Vagina (tissue), 2 donors: Measurements from ENCODE around the gene DHRS7C. TPM values are rescaled to one million over a fixed set of nuclear protein-coding genes. Genes with fewer than 3 reads are reported as not detected.

ENCODE experiments used
- DNase-seq, 2 donors: peaks; one replicate each; pipeline ENCODE4 v3.0.0-alpha.2; 2017; ENCODE audit errors: extremely low spot score in 2 of 2
- H3K27ac ChIP-seq: fragments of 200-600 bp; sonication (generic); one replicate; pipeline ENCODE4 v1.5.1; 2019
- H3K27me3 ChIP-seq: fragments of 200-600 bp; sonication (generic); one replicate; pipeline ENCODE4 v1.5.1; 2019
- H3K36me3 ChIP-seq, 2 donors: fragments of 200-600 bp; sonication (generic); one replicate each; pipeline ENCODE4 v1.5.1; 2017 to 2019
- H3K4me1 ChIP-seq: fragments of 200-600 bp; sonication (generic); one replicate; pipeline ENCODE4 v1.5.1; 2019
- H3K4me3 ChIP-seq, 2 donors: fragments of 200-600 bp; sonication (generic); 1 replicate in 1 of 2; 2 replicates in 1 of 2; pipeline ENCODE4 v1.5.1; 2016 to 2019
- H3K9me3 ChIP-seq: fragments of 200-600 bp; sonication (generic); one replicate; pipeline ENCODE4 v1.5.1; 2019
- POLR2A ChIP-seq, 2 donors: fragments of 450-650 bp; IDR thresholded peaks; one replicate each; pipeline ENCODE4 v1.6.1; 2017; ENCODE audit warnings: antibody characterized with exemption in 2 of 2, mild to moderate bottlenecking in 2 of 2, moderate library complexity in 2 of 2
- POLR2AphosphoS5 ChIP-seq, 2 donors: sonication (generic); formaldehyde crosslinking; IDR thresholded peaks; one replicate each; pipeline ENCODE4 v1.9.0; 2017; ENCODE audit warnings: antibody characterized with exemption in 2 of 2, mild to moderate bottlenecking in 2 of 2, low read depth in 1 of 2; ENCODE audit not compliant: insufficient read depth in 1 of 2
- intact Hi-C: fragments of 100-400 bp; cut with DNase I; formaldehyde crosslinking; loops from one replicate; pipeline ENCODE4 v1.15.1; 2023
- total RNA-seq: library from RNA; depleted of rRNA; stranded (reverse); fragments of >200 nt; gene quantifications from one replicate; pipeline ENCODE4 v1.2.3, GENCODE V29; 2016
- TF ChIP-seq, protein P1 (sequence below), 3 experiments: fragments of 450-650 bp in 2 of 3; fragments of 200-600 bp in 1 of 3; sonication (generic) in 1 of 3; IDR thresholded peaks; one replicate each; pipeline ENCODE4 v1.5.1; 2017 to 2019; ENCODE audit warnings: antibody characterized with exemption in 3 of 3, mild to moderate bottlenecking in 2 of 3, moderate library complexity in 2 of 3

The DHRS7C gene
- total RNA-seq, 1 donor from 2014 or later = not detected

DNA sequence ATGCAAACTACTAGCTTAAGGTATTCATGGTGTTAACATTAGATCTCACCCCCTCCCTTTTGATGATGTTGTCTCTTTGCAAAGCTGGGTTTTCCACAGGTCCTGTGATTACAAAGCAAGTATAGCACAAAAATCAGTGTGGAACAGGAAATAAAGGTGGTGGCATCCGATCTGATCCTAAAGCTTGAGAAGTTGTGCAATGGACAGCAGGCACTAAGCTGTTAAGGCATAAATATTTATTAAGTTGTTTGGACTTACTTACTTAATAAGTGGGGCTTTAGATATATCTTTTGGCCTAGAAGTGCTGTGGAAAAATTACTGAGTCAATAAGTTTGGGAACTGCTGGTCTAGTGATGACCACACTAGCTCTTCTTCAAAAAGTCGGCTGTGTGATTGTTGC lies 39.3 kb upstream of the DHRS7C start:
- Histone ChIP-seq H3K4me3 (no peak overlapping the region), H3K36me3 (no peaks in the 10 kb centered on the region), H3K9me3 (no peaks in the 10 kb centered on the region), H3K27me3 (no peaks in the 10 kb centered on the region), H3K4me1 (peaks cover 8% of the 10 kb centered on the region), H3K27ac (peak overlapping the region; percentile 64)
- intact Hi-C loops = no loop called here
- no peak for DNase-seq
- TF ChIP-seq POLR2A (IDR thresholded peaks at IDR 0.05) = no peak
- TF ChIP-seq POLR2AphosphoS5 (IDR thresholded peaks at IDR 0.05; ENCODE audit: insufficient read depth in 1 of 2, low read depth in 1 of 2) = no peak
- TF ChIP-seq, protein P1, sequence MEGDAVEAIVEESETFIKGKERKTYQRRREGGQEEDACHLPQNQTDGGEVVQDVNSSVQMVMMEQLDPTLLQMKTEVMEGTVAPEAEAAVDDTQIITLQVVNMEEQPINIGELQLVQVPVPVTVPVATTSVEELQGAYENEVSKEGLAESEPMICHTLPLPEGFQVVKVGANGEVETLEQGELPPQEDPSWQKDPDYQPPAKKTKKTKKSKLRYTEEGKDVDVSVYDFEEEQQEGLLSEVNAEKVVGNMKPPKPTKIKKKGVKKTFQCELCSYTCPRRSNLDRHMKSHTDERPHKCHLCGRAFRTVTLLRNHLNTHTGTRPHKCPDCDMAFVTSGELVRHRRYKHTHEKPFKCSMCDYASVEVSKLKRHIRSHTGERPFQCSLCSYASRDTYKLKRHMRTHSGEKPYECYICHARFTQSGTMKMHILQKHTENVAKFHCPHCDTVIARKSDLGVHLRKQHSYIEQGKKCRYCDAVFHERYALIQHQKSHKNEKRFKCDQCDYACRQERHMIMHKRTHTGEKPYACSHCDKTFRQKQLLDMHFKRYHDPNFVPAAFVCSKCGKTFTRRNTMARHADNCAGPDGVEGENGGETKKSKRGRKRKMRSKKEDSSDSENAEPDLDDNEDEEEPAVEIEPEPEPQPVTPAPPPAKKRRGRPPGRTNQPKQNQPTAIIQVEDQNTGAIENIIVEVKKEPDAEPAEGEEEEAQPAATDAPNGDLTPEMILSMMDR (IDR thresholded peaks at IDR 0.05) = no peak

DNA sequence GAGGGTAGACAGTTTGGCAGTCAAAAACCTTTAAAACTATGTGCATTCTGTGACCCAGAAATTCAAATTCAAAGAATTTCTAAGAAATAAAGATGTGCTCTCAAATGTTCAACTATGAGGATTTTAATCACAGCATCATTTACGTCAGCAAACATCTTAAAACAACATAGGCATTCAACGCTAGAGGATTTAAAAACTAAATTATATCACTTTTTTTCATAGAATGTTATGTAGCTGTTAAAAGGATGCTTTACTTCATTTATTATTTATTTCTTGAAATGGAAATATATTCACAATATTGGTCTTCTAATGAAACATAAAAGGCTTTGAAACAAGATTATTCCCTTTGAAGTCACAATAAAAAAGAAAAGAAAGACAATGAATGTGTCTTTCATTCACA lies 38.0 kb upstream of the DHRS7C start:
- TF ChIP-seq, protein P1 (IDR thresholded peaks at IDR 0.05) = no peak
- no peak for TF ChIP-seq POLR2A (IDR thresholded peaks at IDR 0.05)
- no peak for TF ChIP-seq POLR2AphosphoS5 (IDR thresholded peaks at IDR 0.05; ENCODE audit: insufficient read depth in 1 of 2, low read depth in 1 of 2)
- intact Hi-C loops = no loop called here
- no peak overlapping the region for H3K4me3 ChIP-seq
- no peak for DNase-seq
- no peaks in the 10 kb centered on the region for H3K36me3 ChIP-seq
- H3K4me1 ChIP-seq = peaks cover 8% of the 10 kb centered on the region
- peak overlapping the region; percentile 64 for H3K27ac ChIP-seq
- H3K27me3 ChIP-seq = no peaks in the 10 kb centered on the region
- no peaks in the 10 kb centered on the region for H3K9me3 ChIP-seq

DNA sequence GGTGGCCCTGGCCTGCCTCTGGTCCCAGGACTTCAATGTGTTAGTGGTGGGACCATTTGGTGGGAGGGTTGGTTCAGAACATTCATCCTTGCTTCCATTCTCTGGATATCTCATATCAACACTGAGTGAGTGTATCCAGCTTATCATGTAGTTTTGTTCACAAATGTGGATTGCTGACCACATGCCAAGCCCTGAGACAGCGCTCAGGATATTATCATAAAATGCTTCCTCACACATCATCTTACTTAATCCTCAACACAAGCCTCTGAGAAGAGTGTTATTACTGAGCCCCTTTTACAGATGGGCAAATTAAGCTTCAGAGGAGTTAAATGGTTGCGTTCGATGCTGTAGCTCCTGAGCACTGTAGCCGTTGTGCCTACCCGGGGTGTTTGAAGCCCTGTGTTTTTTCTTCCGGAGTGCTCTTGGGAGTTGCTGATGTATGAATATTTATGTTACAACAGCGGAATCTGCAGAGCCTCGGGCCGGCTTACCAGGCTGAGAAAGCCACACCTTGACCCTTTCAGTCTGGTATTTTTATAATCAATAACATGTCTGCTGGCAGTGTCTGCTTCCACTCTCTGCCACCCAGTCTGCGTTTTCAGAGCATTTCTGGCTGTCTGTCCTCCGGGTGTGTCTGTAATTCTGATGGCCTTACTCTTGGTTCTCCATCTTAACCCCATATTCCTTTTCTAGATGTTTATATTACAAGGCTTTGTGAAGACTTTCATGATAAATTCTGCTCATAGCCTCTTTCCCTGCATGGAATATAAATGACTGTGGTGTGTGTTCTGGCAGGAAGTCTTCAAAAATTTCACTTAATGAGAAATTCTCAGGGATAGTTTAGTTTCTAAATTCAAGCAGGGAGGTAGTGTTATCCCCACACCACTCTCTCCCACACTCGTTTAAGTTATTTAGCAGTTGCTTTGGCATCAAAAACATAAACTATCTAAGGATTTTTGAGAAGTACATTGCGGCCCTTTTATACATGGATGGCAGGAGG lies 37.2 kb upstream of the DHRS7C start:
- Histone ChIP-seq H3K27ac (peak overlapping the region; percentile 64), H3K4me1 (peaks cover 8% of the 10 kb centered on the region), H3K9me3 (no peaks in the 10 kb centered on the region), H3K36me3 (no peaks in the 10 kb centered on the region), H3K27me3 (no peaks in the 10 kb centered on the region), H3K4me3 (no peak overlapping the region)
- intact Hi-C loops = no loop called here
- TF ChIP-seq POLR2AphosphoS5 (IDR thresholded peaks at IDR 0.05; ENCODE audit: insufficient read depth in 1 of 2, low read depth in 1 of 2) (no peak), POLR2A (IDR thresholded peaks at IDR 0.05) (no peak)
- TF ChIP-seq, protein P1 (IDR thresholded peaks at IDR 0.05) = no peak
- DNase-seq = no peak

DNA sequence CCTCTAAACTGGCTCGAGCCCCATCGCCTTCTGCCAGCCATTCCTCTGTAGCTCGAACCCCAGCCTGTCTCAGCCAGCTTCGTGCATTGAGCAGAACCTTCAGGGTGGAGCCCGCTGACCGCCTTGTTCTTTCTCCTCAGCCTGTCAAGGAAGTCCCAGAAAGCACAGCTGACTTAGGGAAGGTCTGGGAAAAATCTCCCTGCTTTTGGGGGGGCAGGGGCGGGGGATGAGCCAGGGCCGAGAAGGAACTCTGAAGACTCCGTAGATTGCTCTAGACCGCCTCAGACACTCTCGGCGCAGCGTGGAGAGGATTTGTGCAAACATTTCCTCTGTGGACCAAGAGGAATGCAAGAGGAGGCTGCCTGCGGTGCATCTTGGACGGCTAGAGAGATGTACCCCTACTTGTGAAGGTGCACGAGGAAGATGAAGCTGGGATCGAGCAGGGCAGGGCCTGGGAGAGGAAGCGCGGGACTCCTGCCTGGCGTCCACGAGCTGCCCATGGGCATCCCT lies 34.3 kb upstream of the DHRS7C start, which contains the start of gene GLP2R:
Gene GLP2R, plus strand, starts transcription at position 284 of the 510 bp plus-strand sequence. Its CDS starts 140 bp downstream, at position 424.
- no peak within 1 kb of the TSS for H3K4me3 ChIP-seq
- no peak for DNase-seq
- TF ChIP-seq, protein P1 (IDR thresholded peaks at IDR 0.05) = no peak
- H3K27me3 ChIP-seq = no peaks in the 10 kb centered on the region
- intact Hi-C loops = no loop called here
- H3K36me3 ChIP-seq = no peaks in the 10 kb centered on the region
- no peaks in the 10 kb centered on the region for H3K9me3 ChIP-seq
- H3K4me1 ChIP-seq = no peaks in the 10 kb centered on the region
- H3K27ac ChIP-seq = no peak within 1 kb of the TSS
